ENCODE results near the gene CRTAP.

GRCh38 chr3:33088691-33089090 is 25.1 kb upstream of the CRTAP start:
- TF ChIP-seq EZH2phosphoT487 (IDR thresholded peaks at IDR 0.05; ENCODE audit: insufficient read depth, low read depth), result no peak
- no peak for TF ChIP-seq EZH2 (IDR thresholded peaks at IDR 0.05; ENCODE audit: insufficient read depth, poor library complexity, severe bottlenecking)
